Stomach (tissue), 9 donors: ENCODE results near the gene FBN2. TPM values are rescaled to one million over a fixed set of nuclear protein-coding genes. Genes with fewer than 3 reads are reported as not detected.

Experiments used
- DNase-seq, 2 donors: peaks; one replicate each; pipeline versions ENCODE4 v3.0.0 to v3.0.0-alpha.2; 2013 to 2019
- H3K27ac ChIP-seq, 5 donors: fragments of 200-600 bp in 4 of 5; sonication (generic) in 4 of 5; one replicate each; pipeline ENCODE4 v1.5.1; 2013 to 2019; ENCODE audit warnings: mild to moderate bottlenecking in 1 of 5, moderate library complexity in 1 of 5
- H3K27me3 ChIP-seq, 3 donors: fragments of 200-600 bp; sonication (generic); one replicate each; pipeline ENCODE4 v1.5.1; 2017 to 2019; ENCODE audit warnings: mixed run types in 1 of 3
- H3K36me3 ChIP-seq, 4 donors: fragments of 200-600 bp; sonication (generic); 1 replicate in 3 of 4; 2 replicates in 1 of 4; pipeline ENCODE4 v1.5.1; 2016 to 2019
- H3K4me1 ChIP-seq, 4 donors: fragments of 200-600 bp; sonication (generic); one replicate each; pipeline ENCODE4 v1.5.1; 2016 to 2019
- H3K4me3 ChIP-seq, 4 donors: fragments of 200-600 bp; sonication (generic) in 3 of 4; one replicate each; pipeline ENCODE4 v1.5.1; 2016 to 2019; ENCODE audit warnings: mild to moderate bottlenecking in 1 of 4
- H3K9me3 ChIP-seq, 4 donors: fragments of 200-600 bp; sonication (generic); one replicate each; pipeline ENCODE4 v1.5.1; 2016 to 2019
- CTCF ChIP-seq, 7 experiments: fragments of 450-650 bp in 4 of 7; fragments of 200-600 bp in 3 of 7; sonication (generic) in 3 of 7; IDR thresholded peaks; one replicate each; pipeline ENCODE4 v1.5.1; 2016 to 2019; ENCODE audit warnings: antibody characterized with exemption in 7 of 7, control low read depth in 2 of 7, mild to moderate bottlenecking in 1 of 7
- EP300 ChIP-seq: sonication (generic); formaldehyde crosslinking; IDR thresholded peaks from one replicate; pipeline ENCODE4 v1.6.1; 2017; ENCODE audit warnings: antibody characterized with exemption
- POLR2A ChIP-seq, 4 donors: fragments of 450-650 bp; IDR thresholded peaks; one replicate each; pipeline ENCODE4 v1.6.1; 2016; ENCODE audit warnings: antibody characterized with exemption in 4 of 4, control low read depth in 2 of 4, mild to moderate bottlenecking in 1 of 4, moderate library complexity in 1 of 4
- POLR2AphosphoS5 ChIP-seq, 3 donors: sonication (generic); formaldehyde crosslinking; IDR thresholded peaks; one replicate each; pipeline ENCODE4 v1.6.1; 2016; ENCODE audit warnings: antibody characterized with exemption in 3 of 3
- WGBS, 5 donors: extraction: QIAGEN DNeasy Blood & Tissue Kit in 3 of 5; methylation state at CpG; one replicate each; pipeline versions ENCODE4 v1.1.5 to v1.1.7; 2013 to 2018; 5-methylcytosine and 5-hydroxymethylcytosine counted together
- intact Hi-C: fragments of 100-400 bp; cut with DNase I; formaldehyde crosslinking; loops from one replicate; pipeline ENCODE4 v1.15.1; 2023; ENCODE audit warnings: low total_unique reads
- polyA plus RNA-seq, 3 donors: library from polyadenylated mRNA; stranded (reverse); fragments of 200-250 nt; gene quantifications; one replicate each; pipeline ENCODE4 v1.2.3, GENCODE V29; 2013
- total RNA-seq, 5 donors: library from RNA; depleted of rRNA; stranded (reverse); fragments of >200 nt; gene quantifications; one replicate each; pipeline versions ENCODE4 v1.1.0 to v1.2.3, GENCODE V29; 2014 to 2016
- donor health status: healthy with polysubstance abuse.
- donor health status: Bipolar disorder and iron deficiency.
- donor health status: healthy.

FBN2 gene
- total and polyA plus RNA-seq, 8 donors: under 0.01 to 42.8 (median 1.9) TPM

GRCh38 chr5:128487041-128487440 lies 51.0 kb downstream of the FBN2 start:
- WGBS, 5 donors: 80 to 92% (median 87%) methylated on average over 3 of the region's 3 CpGs
- Histone ChIP-seq H3K27ac (no peak overlapping the region), H3K27me3 (no peaks in the 10 kb centered on the region), H3K9me3 (no peaks in the 10 kb centered on the region), H3K4me3 (no peak overlapping the region), H3K4me1 (no peaks in the 10 kb centered on the region), H3K36me3 (no peaks in the 10 kb centered on the region)
- TF ChIP-seq CTCF (IDR thresholded peaks at IDR 0.05) (no peak), POLR2A (IDR thresholded peaks at IDR 0.05) (no peak), EP300 (no peak), POLR2AphosphoS5 (IDR thresholded peaks at IDR 0.05) (no peak)
- intact Hi-C loops: no loop called here
- DNase-seq: no peak

- Histone ChIP-seq H3K27ac (no peak overlapping the region), H3K4me3 (no peak overlapping the region)
- 82 to 96% (median 91%) methylated on average over 3 of the region's 3 CpGs for WGBS, 5 donors
These were observed 54.3 kb downstream of the FBN2 start for GRCh38 chr5:128483738-128484137.

GRCh38 chr5:128480906-128481633 lies 57.0 kb downstream of the FBN2 start:
- H3K36me3 ChIP-seq: no peaks in the 10 kb centered on the region
- no peak for DNase-seq
- H3K27me3 ChIP-seq: no peaks in the 10 kb centered on the region
- no peak overlapping the region for H3K4me3 ChIP-seq
- WGBS, 5 donors: 77 to 81% (median 81%) methylated on average over 5 of the region's 5 CpGs
- H3K9me3 ChIP-seq: no peaks in the 10 kb centered on the region
- no peak for TF ChIP-seq POLR2A (IDR thresholded peaks at IDR 0.05)
- TF ChIP-seq CTCF (IDR thresholded peaks at IDR 0.05): no peak
- no peak for TF ChIP-seq POLR2AphosphoS5 (IDR thresholded peaks at IDR 0.05)
- TF ChIP-seq EP300: no peak
- H3K4me1 ChIP-seq: peaks cover 0 to 4% (median 0%) of the 10 kb centered on the region in 4 donors
- intact Hi-C loops: no loop called here
- H3K27ac ChIP-seq: no peak overlapping the region

More at GRCh38 chr5:128483738-128484137, 54.3 kb downstream of the FBN2 start:
- intact Hi-C loops: no loop called here
- H3K9me3 ChIP-seq: no peaks in the 10 kb centered on the region
- no peak for DNase-seq
- no peaks in the 10 kb centered on the region for H3K36me3 ChIP-seq
- TF ChIP-seq CTCF (IDR thresholded peaks at IDR 0.05) (no peak), POLR2A (IDR thresholded peaks at IDR 0.05) (no peak), EP300 (no peak), POLR2AphosphoS5 (IDR thresholded peaks at IDR 0.05) (no peak)
- peaks cover 0 to 4% (median 0%) of the 10 kb centered on the region in 4 donors for H3K4me1 ChIP-seq
- H3K27me3 ChIP-seq: no peaks in the 10 kb centered on the region

GRCh38 chr5:128480158-128480557 lies 57.9 kb downstream of the FBN2 start:
- H3K36me3 ChIP-seq: no peaks in the 10 kb centered on the region
- H3K27ac ChIP-seq: no peak overlapping the region
- no peaks in the 10 kb centered on the region for H3K27me3 ChIP-seq
- no peaks in the 10 kb centered on the region for H3K9me3 ChIP-seq
- no peak for DNase-seq
- no peak overlapping the region for H3K4me3 ChIP-seq
- WGBS, 5 donors: 83 to 89% (median 85%) methylated on average over 1 of the region's 1 CpG
- TF ChIP-seq EP300 (no peak), CTCF (IDR thresholded peaks at IDR 0.05) (no peak), POLR2A (IDR thresholded peaks at IDR 0.05) (no peak), POLR2AphosphoS5 (IDR thresholded peaks at IDR 0.05) (no peak)
- H3K4me1 ChIP-seq: peaks cover 0 to 4% (median 0%) of the 10 kb centered on the region in 4 donors
- intact Hi-C loops: no loop called here
